NCI-H345 (cell line): ENCODE results near the gene CCDC66.
A peak's percentile ranks its signal among the peaks of the same experiment; 100 is the strongest.
"Not testable (repeated sequence)": the region's sequence is repeated elsewhere in the genome, so short reads cannot be mapped to it uniquely, and the experiment has no call there.

ENCODE experiments used
- DNase-seq: peaks from one replicate; lab custom pipeline; 2025; lab: John Stamatoyannopoulos, UW

Gene CCDC66

GRCh38 chr3:56556908-56557830 is at the start of gene CCDC66:
TSS of gene CCDC66 (plus strand) at chr3:56557175. CDS start at chr3:56557243, 68 bp downstream.
- peak; percentile 88 for DNase-seq

- DNase-seq: no peak
These were observed 37.3 kb upstream of the CCDC66 start for GRCh38 chr3:56519641-56520040.

GRCh38 chr3:56522374-56522773 is 34.6 kb upstream of the CCDC66 start:
- no peak for DNase-seq

DNA sequence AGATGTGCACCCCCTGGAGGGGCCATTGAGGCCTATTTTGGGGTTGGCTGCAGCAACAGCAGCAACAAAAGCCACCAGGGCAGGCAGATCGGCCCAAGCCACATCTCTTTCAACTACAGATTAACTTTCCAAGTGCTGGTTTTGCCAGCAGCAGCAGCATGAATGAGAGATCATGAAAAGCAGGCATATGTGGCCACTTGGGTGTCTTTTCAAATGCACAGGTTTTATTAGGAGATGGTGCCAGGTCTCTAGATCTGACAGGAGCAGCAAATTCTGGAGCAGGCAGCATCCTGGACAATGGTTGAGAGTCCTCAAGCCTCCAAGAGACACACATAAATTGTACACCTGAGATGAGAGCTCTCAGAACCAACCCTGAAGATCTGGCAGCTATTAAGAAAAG is 31.7 kb upstream of the CCDC66 start:
- DNase-seq: no peak

- peak; percentile 37 for DNase-seq
These were observed 20.2 kb upstream of the CCDC66 start for GRCh38 chr3:56536735-56537134.

- DNase-seq: peak; percentile 1
These were observed 9.5 kb upstream of the CCDC66 start for GRCh38 chr3:56547486-56547885.

DNA sequence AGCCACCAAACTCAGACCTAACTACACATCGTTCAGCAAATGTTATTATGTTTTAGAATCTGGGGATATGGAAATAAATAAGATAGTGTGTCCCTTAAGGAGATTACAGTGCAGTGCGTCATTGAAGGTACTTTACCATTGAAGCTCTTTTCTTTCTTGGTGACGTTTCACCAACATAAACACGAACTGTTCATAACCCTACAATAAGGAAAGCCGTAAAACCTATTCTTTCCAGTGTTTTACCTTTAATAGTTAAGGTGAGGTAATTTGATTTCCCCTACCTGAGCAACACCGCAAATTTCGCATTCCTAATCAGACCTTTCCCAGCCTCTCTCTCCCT is 826 bp downstream of the CCDC66 start:
- no peak for DNase-seq

GRCh38 chr3:56573501-56573900 is 16.5 kb downstream of the CCDC66 start:
- DNase-seq: no peak

- not testable (repeated sequence) for DNase-seq
These were observed 25.0 kb downstream of the CCDC66 start for GRCh38 chr3:56581941-56582340.

GRCh38 chr3:56584275-56584674 is 27.3 kb downstream of the CCDC66 start:
- not testable (repeated sequence) for DNase-seq

DNA sequence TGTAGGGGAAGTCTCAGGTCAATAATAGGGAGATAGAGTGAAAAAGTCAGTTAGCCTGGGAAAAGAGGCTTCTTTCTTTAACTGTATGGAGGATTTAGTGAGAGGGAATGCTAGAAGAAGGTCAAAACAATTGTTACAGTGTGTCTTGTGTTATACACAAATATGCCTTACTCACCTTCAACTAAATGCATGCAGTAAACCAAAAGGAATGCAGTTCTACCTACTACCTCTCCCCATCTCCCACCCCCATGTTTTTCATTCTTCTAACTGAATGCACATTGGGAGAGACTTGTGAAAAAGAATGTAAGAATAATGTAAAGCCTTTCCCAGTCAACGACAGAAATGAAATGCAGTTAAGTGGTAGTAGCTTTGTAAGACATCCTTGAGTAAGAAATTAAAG is 33.8 kb downstream of the CCDC66 start:
- DNase-seq: no peak

GRCh38 chr3:56591262-56591661 is 34.3 kb downstream of the CCDC66 start:
- DNase-seq: no peak

GRCh38 chr3:56593455-56594158 is 36.6 kb downstream of the CCDC66 start:
- DNase-seq: no peak

DNA sequence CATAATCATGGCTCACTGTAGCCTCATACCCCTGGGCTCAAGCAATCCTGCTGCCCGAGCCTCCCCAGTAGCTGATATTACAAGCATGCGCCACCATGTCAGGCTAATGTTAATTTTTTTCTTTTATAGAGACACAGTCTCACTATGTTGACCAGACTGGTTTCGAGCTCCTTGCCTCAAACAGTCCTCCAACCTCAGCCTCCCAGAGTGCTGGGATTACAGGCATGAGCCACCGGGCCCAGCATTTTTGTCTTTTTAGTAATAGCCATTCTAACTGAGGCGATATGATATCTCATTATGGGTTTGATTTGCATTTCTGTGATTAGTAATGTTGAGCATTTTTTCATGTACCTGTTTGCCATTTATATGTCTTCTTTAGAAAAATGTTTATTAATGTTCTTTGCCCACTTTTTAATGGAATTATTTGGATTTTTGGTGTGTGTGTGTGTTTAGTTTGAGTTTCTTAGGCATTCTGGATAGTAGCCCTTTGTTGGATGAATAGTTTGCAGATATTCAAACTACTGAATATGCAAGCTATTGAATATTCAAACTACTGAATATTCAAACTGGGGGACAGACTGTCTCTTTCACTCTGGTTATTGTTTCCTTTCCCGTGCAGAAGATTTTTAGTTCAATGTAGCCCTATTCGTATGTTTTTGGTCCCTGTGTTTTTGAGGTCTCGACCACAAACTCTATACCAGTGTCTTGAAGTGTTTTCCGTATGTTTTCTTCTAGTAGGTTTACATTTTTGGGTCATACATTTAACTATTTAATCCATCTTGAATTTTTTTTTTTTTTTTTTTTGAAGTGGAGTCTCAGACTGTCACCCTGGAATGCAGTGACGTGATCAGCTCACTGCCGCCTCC is 39.2 kb downstream of the CCDC66 start:
- DNase-seq: no peak

GRCh38 chr3:56608479-56608878 is 51.5 kb downstream of the CCDC66 start:
- DNase-seq: not testable (repeated sequence)

- DNase-seq: no peak
These were observed 53.8 kb downstream of the CCDC66 start for GRCh38 chr3:56610669-56611335.

DNA sequence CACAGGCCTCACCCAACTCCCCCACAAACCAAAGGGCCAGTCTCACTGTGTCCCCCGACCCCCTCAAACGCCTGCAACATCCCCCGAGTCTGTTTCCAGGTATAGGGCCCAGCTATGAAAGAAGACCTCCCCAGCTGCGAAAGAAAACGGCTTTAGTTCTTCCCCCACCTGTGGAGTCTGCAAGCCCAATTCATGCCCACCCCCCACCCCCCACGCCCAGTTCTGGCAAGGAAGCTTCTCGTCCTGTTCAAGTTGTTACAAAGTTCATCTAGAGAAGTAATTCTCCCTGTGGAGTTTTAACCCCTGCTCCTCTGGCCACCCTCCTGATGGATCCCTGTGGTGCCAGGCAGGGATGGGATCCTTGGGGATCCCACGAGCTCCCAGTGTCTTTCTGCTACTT is 54.4 kb downstream of the CCDC66 start:
- no peak for DNase-seq

DNA sequence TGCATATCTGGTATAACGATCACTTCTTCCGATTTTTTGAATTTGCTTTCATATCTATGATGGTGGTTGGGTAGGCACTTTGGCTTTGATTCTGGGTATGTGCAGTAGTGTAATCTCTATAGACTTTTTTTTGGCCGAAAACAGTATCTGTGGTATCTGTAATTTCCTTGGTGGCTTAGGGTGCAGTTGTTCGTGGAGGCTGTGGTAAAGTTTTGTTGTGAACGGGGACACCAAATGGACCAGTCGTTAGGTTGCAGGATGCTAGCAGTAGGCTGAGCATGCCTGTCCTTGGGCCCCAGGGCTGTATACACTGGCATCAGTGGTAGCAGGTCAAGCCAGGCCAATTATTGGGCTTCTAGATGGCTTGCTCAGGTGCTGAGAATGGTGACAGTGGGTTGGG is 55.2 kb downstream of the CCDC66 start:
- DNase-seq: no peak

GRCh38 chr3:56613016-56613415 is 56.0 kb downstream of the CCDC66 start:
- DNase-seq: no peak

DNA sequence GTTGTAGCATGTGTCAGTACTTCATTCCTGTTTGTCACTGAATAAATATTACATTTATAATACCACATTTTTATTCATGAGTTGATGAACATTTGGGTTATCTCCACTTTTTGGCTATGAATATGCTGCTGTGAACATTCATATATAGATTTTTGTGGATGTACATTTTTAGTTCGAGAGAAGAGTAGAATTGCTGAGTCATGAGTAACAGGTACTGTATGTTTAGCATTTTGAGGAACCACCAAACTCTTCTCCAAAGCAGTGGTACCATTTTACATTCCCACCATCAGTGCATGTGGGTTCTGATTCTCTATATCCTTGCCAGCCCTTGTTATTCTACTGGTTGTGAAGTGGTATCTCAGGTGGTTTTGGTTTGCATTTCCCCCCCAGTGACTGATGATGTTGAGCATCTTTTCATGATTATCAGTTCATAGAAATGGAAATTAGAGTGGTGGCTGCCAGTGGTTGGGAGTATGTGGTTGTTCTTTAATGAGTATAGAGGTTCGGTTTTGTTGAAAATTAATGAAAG is 59.6 kb downstream of the CCDC66 start:
- no peak for DNase-seq

DNA sequence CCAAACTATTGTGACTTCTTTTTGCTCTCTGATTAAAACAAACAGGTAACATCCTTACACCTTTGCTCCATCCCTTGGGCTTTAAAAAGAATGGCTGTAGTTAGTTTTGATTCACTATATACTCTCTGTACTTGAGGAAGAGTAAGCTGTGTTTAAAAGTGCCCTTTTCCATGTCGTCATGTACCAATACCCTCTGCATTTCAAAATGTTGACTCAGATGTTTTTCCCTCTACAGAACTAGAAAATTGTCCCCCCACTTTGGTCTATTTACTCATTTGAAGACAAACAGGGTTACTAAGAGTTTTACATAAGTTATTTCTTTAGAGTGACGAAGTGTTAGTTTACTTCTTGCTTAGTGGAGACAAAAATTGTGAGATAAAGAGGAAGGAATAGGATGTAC is 63.4 kb downstream of the CCDC66 start:
- DNase-seq: no peak

DNA sequence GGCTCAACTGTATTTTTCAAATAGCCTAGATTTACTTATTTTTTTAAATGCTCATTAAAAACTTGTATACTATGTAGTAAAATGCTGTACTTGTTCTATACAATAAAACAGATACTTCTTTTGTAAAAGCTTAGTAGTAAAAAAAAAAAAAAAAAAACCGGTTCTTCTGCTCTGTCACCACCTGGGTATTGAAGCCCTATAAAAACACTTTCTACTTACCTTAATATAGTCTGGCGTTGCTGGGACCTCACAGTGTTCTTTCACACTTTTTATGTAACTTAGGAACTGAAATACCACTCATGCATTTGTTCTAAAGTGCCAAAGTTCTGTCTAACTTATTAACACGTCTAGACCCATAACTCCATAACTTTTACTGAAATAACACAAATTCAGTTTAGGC is 64.7 kb downstream of the CCDC66 start:
- DNase-seq: no peak
